Right hindlimb (tissue), 1 donor: ENCODE results near the gene TTC9.
"Not testable (repeated sequence)": the region's sequence is repeated elsewhere in the genome, so short reads cannot be mapped to it uniquely, and the experiment has no call there.

Source experiments
- DNase-seq: peaks from one replicate; pipeline ENCODE4 v3.0.0-alpha.2; 2018

The TTC9 gene

DNA sequence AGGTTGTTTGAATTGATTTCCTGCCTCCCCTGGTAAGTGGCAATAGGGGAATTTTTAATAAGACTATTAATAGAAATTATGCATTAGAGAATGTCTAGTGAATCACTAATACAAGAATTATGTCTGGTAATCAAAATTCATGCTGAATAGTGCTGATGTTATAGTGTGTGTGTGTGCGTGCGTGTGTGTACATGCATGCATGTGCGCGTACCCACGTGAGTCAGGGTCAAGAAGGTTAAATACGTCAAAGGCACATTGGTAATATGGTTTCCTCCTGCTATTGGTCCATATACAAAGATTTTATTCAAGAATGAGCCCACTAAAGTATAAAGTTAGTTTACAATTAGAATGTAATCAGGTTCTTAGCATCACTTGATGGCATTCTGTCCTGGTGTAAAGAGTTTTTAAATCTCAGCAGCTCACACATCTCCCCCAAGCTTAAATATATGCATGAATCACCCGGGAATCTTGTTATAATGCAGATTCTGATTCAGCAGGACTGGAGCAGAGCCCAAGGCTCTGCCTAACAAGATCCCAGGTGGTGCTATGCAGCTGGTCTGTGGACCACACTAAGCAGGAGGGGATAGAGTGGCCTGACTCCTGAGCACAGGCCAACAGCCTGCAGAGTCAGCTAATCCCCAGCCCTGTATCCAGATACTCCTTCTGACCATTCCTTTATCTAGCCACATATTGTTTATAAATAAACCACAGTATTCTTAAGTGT is 43.9 kb downstream of the TTC9 start:
- DNase-seq: no peak

DNA sequence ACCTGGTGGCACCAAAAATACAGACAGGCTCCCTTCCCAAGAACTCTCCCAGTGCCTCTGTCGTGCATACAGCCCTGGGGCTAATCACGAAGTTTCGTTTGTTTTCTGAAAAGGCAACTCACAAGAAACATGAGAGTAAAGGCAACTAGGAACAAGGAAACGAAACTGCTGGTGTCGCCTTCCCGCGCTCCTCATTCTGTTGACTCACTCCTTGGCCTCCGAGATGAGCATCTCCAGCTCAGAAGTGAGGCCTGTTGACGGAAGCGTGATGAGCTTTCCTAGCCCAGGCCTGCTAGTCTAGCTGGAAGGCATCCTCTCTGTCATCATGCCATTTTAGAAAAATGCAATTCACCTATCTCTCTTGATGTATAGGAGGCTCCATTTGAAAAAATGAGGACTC is 50.5 kb downstream of the TTC9 start:
- no peak for DNase-seq

GRCh38 chr14:70696026-70696425 is 54.3 kb downstream of the TTC9 start:
- no peak for DNase-seq

GRCh38 chr14:70697701-70698100 is 56.0 kb downstream of the TTC9 start:
- DNase-seq: no peak

DNA sequence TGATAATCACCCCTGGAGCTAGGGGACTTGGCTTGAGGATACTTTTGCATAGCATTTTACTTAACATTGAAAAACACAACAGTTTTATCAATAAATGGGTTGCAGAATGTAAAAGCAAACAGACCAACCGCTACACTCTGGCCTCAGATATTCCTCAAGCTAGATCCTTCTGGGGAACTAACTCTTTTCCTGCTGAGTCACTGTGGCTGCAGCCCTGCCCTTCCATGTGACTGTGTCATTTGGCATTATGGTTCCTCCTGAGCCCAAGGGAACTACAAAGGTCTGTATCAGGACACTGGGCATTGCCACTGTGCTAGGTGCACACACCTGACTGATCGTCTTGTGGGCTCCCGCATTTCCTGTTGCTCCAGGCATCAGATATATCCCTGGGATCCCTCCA is 56.6 kb downstream of the TTC9 start:
- DNase-seq: no peak

- no peak for DNase-seq
Observed at GRCh38 chr14:70699646-70700045, 57.9 kb downstream of the TTC9 start.

DNA sequence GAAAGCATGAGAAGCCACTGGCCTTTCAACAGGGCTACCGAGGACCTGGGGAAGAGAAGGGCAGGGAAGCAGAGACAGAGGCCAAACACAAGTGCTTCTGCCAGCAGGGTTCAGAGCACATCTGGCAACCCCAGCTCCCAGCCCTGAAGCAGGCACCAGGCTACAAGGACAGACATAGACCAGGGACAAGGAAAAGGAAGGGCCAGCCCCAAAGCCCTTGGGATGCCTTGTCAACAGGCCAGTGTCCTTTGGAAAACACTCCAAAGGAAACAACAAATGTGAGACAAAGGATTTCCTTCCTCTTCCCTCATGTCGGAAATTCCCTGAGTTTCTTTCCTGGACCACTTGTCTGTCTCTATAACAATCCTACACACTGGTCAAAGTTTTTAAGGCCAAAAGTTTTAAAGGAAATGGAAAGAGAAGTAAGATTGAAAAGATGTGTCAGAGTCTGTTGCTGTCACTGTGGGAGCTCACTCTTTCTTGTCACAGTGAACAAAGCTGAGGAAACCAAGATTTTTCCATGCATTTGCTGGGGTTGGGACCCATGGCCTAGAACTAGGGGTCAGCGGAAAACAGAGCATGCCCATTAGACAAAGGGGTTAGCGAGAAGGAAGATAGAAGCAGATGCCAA is 59.4 kb downstream of the TTC9 start:
- DNase-seq: no peak

GRCh38 chr14:70701610-70702009 is 59.9 kb downstream of the TTC9 start:
- DNase-seq: no peak

DNA sequence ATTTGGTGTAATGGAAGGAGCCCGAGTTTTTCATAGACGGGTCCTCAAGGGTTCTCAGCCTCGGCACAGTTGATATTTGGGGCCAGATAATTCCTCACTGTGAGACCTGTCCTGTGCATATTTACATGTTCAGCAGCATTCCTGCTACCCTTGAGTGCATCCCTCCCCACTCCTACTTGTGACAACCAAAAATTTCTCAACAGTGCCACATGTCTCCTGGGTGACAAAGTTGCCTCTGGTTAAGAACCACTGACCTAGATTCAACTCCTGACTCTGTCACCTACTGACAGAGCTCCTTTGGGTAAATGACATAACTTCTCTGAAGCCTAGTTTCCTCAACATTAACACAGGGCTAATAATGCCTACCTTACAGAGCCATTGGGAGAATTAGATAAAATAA is 60.4 kb downstream of the TTC9 start:
- DNase-seq: no peak

GRCh38 chr14:70703621-70704168 is 62.0 kb downstream of the TTC9 start:
- DNase-seq: not testable (repeated sequence)

DNA sequence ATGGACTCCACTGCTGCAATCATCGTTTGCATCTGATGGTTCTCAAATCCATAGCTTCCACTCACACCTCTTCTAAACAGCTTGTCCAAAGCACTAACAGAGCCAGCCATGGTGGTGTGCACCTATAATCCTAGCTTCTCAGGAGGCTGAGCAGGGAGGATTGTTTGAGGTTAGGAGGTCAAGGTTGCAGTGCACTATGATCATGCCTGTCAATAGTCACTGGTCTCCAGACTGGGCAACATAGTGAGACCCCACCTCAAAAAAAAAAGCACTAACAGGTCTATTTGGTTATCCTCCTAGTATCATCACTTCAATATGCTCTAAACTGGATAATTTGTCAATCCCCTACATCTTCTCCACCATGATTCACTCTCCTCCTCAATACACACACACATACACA is 63.2 kb downstream of the TTC9 start:
- DNase-seq: no peak

DNA sequence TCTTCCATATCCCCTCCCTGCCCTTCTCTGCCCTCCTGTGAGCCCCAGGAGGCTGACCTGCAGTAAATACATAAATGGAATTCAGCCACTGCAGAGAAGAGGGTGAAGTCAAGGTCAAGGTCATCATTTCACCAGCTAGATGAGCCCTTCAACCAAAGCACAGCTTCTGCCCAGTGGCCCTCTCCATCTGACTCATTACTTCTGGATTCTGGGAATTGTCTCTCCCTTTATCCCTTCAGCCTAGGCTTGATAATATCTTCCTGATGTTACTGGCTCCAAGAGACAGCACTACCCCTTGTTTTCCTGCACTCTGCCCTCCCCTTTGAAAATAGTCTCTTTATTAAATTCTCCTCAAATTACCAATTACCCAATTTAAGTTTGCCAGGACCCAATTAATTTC is 64.5 kb downstream of the TTC9 start:
- DNase-seq: no peak

DNA sequence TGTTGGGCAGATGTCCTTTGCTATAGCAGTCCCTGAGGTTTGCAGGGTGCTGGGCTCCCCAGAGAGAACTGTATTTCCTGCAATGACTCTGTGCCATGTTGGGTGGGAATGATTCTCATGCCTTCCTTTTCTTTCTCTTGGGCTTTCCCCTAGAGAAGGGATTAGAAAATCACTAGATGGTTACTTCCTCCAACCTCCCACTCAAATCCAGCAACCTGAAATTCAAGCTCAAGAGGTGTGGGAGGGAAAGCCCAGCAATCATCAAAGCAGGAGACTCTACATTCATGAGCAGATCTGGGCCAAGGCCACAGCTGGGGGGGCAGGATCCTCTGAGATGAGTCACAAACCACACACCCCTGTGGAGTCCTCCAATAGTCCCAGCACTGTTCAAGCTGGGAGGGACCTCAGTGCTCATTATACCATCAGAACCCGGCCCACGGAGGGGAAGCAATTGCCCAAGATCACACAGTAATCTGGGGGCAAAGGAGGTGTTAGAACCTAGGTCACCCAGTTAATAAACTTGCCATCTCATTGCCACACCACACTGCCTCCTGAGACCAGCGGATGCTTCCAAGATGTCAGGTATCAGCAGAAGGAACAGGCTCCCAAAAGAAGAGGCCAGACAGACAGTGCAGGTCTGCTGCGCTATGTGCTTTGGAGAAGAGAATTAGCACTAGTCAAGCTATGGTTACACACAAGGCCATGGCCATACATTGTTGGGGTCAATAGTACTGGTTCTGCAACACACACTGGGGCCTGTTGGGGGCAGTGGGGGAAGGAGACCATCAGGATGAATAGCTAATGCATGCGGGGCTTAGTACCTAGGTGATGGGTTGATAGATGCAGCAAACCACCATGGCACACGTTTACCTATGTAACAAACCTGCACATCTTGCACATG is 65.7 kb downstream of the TTC9 start:
- no peak for DNase-seq

DNA sequence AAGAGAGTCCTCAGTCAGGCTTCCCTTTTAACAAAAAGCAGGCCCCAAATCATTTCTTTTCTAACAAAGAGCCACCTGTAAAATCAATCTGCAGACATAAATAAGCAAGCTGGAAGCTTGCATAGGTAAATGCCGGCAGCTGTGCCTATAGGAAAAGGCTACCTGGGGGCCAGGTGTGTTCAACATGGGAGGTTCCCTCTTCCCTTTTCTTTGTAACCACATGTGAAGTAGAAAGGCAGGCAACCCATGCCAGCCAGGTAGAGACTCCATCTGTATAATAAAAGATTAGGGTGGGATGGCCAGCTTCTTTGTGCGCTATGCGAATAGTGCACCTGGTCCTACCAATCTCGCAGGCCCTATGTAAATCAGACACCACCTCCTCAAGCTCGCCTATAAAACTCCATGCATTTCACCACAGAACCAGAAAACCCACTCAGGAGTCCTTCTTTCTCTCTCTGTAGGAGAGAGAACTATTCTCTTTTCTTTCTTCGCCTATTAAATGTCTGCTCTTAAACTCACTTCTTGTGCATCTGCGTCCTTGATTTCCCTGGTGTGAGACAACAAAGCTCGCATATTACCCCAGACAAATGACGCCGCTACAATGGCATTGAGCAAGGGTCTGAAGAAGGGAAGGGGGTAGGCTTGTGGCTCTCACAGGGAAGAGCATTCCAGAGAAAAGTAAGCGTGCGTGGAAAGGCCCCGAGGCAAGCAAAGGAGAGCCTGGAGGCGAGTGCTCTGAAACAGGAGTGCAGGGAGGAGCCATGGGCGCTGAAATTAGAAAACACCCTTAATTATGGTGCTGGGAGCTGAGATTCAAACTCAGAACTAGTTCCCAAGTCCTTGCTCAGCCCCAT is 67.2 kb downstream of the TTC9 start:
- no peak for DNase-seq

- DNase-seq: no peak
Observed at GRCh38 chr14:70709726-70710382, 68.1 kb downstream of the TTC9 start.

DNA sequence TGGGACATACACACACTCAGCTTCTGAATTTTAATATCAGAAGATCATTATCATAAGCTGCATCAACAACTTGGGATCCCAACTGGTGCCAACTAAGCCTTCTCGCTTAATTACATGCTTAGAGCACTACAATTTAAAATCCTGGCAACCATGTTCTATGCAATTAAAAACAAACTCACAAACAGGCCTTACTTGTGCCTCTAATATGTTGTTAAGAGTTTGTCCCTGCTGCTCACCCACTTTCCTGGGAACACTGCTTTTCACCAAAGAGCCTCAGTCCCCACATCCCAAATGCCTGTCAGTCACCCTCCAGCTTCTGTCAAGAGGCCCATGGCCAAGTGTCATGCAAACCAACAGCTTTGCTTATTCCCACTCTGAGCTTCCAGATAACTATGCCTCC is 69.7 kb downstream of the TTC9 start:
- DNase-seq: no peak

GRCh38 chr14:70713096-70713495 is 71.4 kb downstream of the TTC9 start:
- DNase-seq: no peak

DNA sequence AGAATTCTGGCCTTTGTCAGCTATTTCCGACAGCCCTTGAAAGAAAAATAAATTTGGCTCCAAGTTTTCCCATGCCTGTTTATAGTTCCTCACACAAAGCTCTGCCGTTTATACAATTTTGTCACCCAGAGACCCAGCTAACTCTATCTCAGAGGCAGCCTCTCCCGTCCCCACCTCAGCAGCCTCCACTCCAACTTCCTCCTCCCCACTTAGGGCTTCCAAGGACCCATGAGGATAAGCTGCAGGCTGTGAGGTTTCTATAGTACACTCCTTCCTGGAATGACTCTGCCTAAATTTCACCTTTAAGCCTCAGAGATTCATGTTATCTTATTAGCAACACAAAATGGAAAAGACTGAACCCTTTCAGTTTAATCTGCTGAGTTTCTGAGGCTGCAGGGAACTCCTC is 71.8 kb downstream of the TTC9 start:
- DNase-seq: no peak

DNA sequence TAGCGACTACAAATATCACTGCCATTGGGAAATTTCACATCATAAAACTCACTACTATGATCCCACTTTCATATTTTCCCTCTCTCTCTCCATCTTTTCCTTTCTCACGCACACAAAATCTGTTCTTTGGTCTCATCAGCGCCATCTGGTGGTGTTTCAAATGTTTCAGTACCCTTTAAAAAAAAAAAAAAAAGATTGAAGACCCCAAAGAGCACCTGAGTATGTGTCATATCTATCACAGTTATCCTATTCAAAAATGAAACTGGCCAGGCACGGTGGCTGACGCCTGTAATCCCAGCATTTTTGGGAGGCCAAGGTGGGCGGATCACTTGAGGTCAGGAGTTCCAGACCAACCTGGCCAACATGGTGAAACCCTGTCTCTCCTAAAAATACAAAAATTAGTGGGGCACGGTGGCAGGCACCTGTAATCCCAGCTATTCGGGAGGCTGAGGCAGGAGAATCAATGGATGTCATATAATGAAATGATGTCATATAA is 72.4 kb downstream of the TTC9 start:
- peak; percentile 42 for DNase-seq

DNA sequence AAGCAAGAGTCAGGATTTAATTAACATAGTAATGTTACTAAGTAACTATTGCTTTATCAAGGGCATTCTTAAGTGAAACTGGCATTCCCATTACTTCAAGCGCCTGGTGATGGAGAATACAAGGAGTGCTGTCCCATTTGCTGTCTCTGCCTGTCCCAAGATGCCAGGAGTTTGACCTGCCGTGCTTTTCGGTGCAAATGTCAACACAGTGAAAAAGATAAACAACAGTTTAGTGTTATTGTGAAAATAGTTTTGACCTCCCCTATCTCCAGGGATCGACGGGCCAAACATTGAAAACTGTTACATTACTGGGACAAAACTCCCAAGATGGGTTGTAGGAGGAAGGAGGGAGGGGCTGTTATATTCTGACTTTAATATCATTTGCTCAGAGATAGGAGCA is 74.8 kb downstream of the TTC9 start:
- DNase-seq: no peak

DNA sequence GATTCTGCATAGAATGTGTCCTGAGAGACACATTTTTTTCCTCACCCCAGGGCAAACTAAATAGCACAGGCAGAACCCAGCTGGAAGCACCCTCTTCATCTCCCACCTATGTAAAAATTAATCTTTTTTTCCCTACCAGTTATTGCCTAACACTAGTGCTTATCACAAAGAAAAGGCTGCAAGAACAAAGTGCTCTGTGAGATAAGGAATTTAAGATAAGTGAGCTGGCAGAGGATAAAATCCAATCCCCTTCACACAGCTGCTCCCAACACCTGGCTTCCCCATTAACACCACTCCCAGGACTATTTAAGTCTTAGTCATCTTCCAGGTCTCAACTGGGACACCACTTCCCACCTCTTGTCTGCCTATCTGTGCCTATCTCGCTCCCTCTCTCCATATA is 75.2 kb downstream of the TTC9 start:
- DNase-seq: no peak
